Measurements from ENCODE around the gene LRGUK. TPM values are rescaled to one million over a fixed set of nuclear protein-coding genes. Genes with fewer than 3 reads are reported as not detected.

The LRGUK gene
- total RNA-seq, 1 donor from 2014 or later = 0.06 TPM

DNA sequence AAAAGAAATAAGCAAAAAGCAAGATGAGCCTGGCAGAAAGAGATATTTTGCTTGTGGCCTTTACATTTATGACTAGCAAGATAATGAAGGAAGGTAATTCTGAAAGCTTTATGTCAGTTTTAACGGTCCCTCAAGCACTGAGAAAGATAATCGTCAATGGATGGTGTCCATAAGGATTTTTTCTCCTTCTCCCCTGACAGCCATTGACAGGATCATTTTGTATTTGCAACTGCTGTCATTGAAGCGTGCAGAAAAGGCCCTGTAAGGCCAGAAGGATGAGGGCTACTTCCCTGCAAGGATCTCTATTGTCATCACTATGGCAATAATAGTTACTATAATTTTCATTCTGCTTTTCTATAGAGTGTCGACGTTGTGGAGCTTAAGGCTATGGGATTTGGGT, 994 bp upstream of the LRGUK start:
- H3K4me3 ChIP-seq (ENCODE audit: low read depth, low read length) = no peak overlapping the region
- TF ChIP-seq, protein P1, sequence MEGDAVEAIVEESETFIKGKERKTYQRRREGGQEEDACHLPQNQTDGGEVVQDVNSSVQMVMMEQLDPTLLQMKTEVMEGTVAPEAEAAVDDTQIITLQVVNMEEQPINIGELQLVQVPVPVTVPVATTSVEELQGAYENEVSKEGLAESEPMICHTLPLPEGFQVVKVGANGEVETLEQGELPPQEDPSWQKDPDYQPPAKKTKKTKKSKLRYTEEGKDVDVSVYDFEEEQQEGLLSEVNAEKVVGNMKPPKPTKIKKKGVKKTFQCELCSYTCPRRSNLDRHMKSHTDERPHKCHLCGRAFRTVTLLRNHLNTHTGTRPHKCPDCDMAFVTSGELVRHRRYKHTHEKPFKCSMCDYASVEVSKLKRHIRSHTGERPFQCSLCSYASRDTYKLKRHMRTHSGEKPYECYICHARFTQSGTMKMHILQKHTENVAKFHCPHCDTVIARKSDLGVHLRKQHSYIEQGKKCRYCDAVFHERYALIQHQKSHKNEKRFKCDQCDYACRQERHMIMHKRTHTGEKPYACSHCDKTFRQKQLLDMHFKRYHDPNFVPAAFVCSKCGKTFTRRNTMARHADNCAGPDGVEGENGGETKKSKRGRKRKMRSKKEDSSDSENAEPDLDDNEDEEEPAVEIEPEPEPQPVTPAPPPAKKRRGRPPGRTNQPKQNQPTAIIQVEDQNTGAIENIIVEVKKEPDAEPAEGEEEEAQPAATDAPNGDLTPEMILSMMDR (conservative IDR thresholded peaks at IDR 0.05; ENCODE audit: low read depth, low read length) = no peak
- DNase-seq (ENCODE audit: low read depth) = no peak

DNA sequence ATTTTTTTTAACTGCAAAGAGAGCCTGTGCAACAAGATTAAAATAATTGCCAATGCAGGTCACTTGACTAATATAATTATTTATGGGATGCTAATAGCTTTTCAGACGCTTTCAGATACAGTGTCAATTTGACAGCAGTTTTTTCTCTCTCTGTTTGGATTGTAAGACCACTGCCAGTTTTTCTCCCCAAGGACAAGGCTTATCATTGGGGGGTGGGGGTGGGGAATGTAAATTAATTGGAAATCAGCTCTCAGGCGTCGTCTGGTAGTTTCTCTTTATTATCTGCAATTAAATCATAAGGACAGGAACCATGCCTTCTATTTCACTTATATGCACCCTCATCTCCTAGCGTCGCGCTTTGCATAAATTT, 559 bp upstream of the LRGUK start:
- DNase-seq (ENCODE audit: low read depth) = no peak
- peak overlapping the region; percentile 92 for H3K4me3 ChIP-seq (ENCODE audit: low read depth, low read length)
- TF ChIP-seq, protein P1 (conservative IDR thresholded peaks at IDR 0.05; ENCODE audit: low read depth, low read length) = no peak

DNA sequence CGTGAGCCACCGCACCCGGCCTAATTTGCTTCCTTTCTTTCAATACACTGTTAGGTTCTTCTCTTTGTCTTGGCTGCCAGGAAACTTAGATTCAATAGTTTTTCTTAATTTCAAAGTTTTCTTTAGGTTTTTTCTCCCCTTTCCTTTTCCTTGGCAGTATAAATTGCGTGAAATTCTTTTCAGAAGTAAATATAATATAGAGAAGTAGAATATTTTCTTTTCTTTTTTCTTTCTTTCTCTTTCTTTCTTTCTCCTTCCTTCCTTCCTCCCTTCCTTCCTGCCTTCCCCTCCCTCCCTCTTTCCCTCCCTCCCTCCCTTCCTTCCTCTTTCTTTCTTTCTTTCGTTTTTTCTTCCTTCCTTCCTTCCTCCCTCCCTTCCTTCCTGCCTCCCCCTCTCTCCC, 1.7 kb downstream of the LRGUK start:
- TF ChIP-seq, protein P1 (conservative IDR thresholded peaks at IDR 0.05; ENCODE audit: low read depth, low read length) = no peak
- no peak for DNase-seq (ENCODE audit: low read depth)
- H3K4me3 ChIP-seq (ENCODE audit: low read depth, low read length) = no peak overlapping the region

DNA sequence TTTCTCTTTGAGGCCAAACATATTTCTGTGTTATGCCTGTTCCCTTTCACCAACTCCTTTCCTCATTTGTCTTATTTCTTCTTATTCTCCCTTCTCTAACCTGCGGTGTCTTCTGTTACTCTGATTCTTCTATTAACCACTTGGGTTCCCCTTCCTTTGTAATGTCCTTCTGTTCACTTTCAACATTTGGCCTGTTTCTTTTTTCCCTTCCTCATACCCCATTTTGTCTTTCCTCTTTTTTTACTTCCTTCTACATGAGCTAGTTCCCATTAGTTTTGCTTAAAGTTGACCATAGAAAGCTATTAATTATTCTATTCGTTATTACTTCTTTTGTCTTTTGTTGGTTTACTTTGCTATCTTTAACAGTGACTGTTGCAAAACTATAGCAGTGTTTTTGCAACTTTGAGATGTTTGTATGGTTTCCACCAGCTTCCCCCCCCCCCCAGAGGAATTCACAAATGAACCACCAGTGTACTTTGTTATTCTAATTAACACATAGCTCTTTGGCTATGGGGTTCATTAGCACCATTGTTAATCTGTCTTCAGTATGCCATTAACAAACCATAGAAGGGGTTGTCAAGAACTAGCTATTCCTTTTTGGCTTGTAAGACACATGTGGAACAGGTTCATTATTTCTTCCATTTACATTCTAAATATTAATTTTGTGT, 2.9 kb downstream of the LRGUK start:
- no peak overlapping the region for H3K4me3 ChIP-seq (ENCODE audit: low read depth, low read length)
- TF ChIP-seq, protein P1 (conservative IDR thresholded peaks at IDR 0.05; ENCODE audit: low read depth, low read length) = no peak
- no peak for DNase-seq (ENCODE audit: low read depth)

DNA sequence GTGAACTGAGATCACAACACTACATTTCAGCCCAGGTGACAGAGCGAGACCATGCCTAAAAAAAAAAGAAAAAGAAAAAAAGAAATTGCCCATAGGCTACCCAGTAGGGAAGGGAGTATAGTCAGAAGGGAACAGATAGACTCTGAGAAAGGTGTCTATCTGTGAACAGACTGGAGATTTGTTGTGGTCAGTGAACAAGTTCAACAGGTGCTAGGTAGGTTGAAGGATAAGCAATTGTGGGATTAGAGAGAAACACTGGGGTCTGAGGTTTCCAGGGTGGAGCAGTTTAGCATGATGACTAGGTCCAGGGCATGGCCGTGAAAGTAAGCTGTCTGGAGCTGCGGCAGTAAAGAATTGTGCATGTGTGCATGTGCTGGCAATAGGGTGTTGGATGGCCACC, 6.9 kb downstream of the LRGUK start:
- TF ChIP-seq, protein P1 (conservative IDR thresholded peaks at IDR 0.05; ENCODE audit: low read depth, low read length) = no peak
- H3K4me3 ChIP-seq (ENCODE audit: low read depth, low read length) = no peak overlapping the region
- no peak for DNase-seq (ENCODE audit: low read depth)

DNA sequence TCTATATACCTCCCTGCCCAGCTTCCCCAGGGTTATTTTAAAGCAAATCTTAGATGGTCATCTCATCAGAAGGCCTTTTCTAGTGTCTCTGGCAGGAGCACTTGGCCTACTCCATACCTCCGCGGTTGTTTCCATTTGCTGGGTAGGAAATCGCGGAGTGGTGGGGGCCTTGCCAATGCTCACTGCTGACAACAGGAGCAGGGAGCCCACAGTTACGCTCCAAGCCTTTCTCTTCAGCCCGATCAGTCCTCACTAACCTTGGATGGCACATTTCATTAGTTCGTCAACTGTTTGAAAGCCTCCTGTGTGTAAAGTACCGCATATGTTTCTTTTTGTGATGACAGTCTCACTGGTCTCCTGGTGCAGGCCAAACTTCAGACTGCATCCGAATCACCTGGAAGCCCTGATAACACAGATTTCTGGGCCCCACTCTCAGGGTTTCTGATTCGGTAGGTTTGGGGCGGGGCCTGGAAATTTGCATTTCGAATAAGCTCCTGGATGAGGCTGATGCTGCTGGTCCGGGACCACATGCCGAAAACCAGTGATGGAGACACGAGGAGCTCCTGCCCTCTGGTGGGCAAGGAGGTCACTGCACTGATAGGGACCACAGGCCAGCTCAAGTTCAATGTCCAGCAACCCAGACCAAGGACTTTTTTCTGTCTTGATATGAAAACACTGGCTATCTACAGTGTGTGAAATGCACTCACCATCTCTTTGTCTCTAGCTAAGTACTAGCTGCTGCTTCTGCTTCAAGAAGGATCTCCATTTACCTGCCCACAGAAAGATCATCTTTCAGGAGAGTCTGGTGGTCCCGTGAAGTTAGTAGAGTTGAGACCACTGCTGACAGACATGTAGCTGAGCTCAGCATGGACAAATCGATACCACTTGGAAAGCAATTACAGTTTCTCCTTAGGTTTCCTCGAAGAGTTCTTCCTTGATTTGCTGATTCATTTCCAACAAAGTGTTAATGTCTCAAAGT, 14.0 kb downstream of the LRGUK start:
- TF ChIP-seq, protein P1 (conservative IDR thresholded peaks at IDR 0.05; ENCODE audit: low read depth, low read length) = peak; percentile 94
- H3K4me3 ChIP-seq (ENCODE audit: low read depth, low read length) = no peak overlapping the region
- no peak for DNase-seq (ENCODE audit: low read depth)
